Upper lobe of right lung (tissue), 1 donor: ENCODE results near the gene FOXC2. TPM values are rescaled to one million over a fixed set of nuclear protein-coding genes. Genes with fewer than 3 reads are reported as not detected.

Source experiments
- ATAC-seq: fragments of 200-7000 bp; cut with Tn5 transposase; one replicate; pipeline ENCODE4 v1.9.1; 2020; ENCODE audit warnings: mild to moderate bottlenecking, moderate library complexity
- DNase-seq: peaks from one replicate; pipeline ENCODE4 v3.0.0-alpha.2; 2020
- H3K27ac ChIP-seq: fragments of 200-600 bp; one replicate; pipeline ENCODE4 v1.8.0; 2022
- H3K27me3 ChIP-seq: fragments of 200-600 bp; one replicate; pipeline ENCODE4 v1.8.0; 2022; ENCODE audit warnings: mild to moderate bottlenecking
- H3K36me3 ChIP-seq: fragments of 200-600 bp; one replicate; pipeline ENCODE4 v1.8.0; 2022
- H3K4me1 ChIP-seq: fragments of 200-600 bp; one replicate; pipeline ENCODE4 v1.8.0; 2022
- H3K4me3 ChIP-seq: fragments of 200-600 bp; one replicate; pipeline ENCODE4 v1.8.0; 2022; ENCODE audit warnings: mild to moderate bottlenecking
- H3K9me3 ChIP-seq: fragments of 200-600 bp; one replicate; pipeline ENCODE4 v1.8.0; 2022
- CTCF ChIP-seq: fragments of 200-600 bp; IDR thresholded peaks from one replicate; pipeline ENCODE4 v1.8.0; 2022; ENCODE audit warnings: antibody characterized with exemption
- intact Hi-C: fragments of 100-400 bp; cut with DNase I; formaldehyde crosslinking; loops from one replicate; pipeline ENCODE4 v1.11.0; 2022
- total RNA-seq: library from RNA; stranded (reverse); fragmentation: NEBNext Ultra II Directional; extraction: Animal tissue kit (Norgen Biotek cat#: 25700); gene quantifications from one replicate; pipeline ENCODE4 v1.2.1, GENCODE V29; 2021
- donor health status: DM: no; HTN: yes; CAD: no; lungs with severe emphysema.

Gene FOXC2
- total RNA-seq, 1 donor from 2014 or later: 1.1 TPM

GRCh38 chr16:86559802-86560305 is 6.8 kb upstream of the FOXC2 start:
- H3K27ac ChIP-seq: no peak overlapping the region
- DNase-seq: peak; percentile 46
- peaks cover 28% of the 10 kb centered on the region for H3K27me3 ChIP-seq
- H3K36me3 ChIP-seq: no peaks in the 10 kb centered on the region
- intact Hi-C loops: loop anchor here (5.0 to 10.0 kb wide), 2 partner anchors 505 to 717 kb away; no protein-coding TSS in a partner anchor
- no peak overlapping the region for H3K4me3 ChIP-seq
- TF ChIP-seq CTCF: no peak
- ATAC-seq: no peak
- H3K4me1 ChIP-seq: peaks cover 8% of the 10 kb centered on the region
- H3K9me3 ChIP-seq: no peaks in the 10 kb centered on the region

GRCh38 chr16:86562356-86562755 is 4.3 kb upstream of the FOXC2 start:
- no peak for ATAC-seq
- H3K27me3 ChIP-seq: peaks cover 51% of the 10 kb centered on the region

GRCh38 chr16:86563469-86564345 is 2.9 kb upstream of the FOXC2 start:
- peak; percentile 89 for DNase-seq
- intact Hi-C loops: loop anchor here (5.0 to 10.0 kb wide), 2 partner anchors 501 to 714 kb away; no protein-coding TSS in a partner anchor
- Histone ChIP-seq H3K36me3 (no peaks in the 10 kb centered on the region), H3K9me3 (no peaks in the 10 kb centered on the region), H3K27ac (no peak overlapping the region), H3K4me3 (no peak overlapping the region), H3K4me1 (peaks cover 7% of the 10 kb centered on the region), H3K27me3 (peaks cover 50% of the 10 kb centered on the region)
- TF ChIP-seq CTCF: peak; percentile 100
- ATAC-seq: peak; percentile 98

More at GRCh38 chr16:86562356-86562755, 4.3 kb upstream of the FOXC2 start:
- no peak for TF ChIP-seq CTCF
- DNase-seq: no peak
- Histone ChIP-seq H3K9me3 (no peaks in the 10 kb centered on the region), H3K4me1 (peaks cover 7% of the 10 kb centered on the region), H3K4me3 (no peak overlapping the region), H3K36me3 (no peaks in the 10 kb centered on the region), H3K27ac (no peak overlapping the region)
- intact Hi-C loops: loop anchor here (5.0 to 10.0 kb wide), 2 partner anchors 502 to 715 kb away; no protein-coding TSS in a partner anchor

DNA sequence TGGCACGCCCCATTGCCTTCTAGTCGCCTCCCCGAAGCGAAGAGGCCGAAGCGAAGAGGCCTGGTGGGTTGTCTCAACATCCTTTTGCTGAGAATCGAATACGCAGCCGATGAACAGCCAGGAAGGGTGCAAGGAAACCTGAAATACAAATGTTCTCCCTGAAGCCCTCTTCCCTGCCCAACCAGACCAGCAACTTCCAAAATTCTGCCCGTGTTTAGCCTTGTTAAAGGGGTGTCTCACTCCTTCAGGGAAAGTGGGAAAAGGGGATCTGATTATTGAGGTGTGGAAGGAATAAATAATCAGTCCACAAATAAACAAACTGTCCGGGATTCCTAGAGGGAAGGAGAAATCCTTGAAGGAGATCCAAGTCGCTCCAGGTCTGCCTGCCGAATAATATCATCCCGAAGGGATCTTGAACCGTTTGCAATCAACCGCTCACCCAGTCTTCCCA is 1.4 kb upstream of the FOXC2 start:
- no peaks in the 10 kb centered on the region for H3K9me3 ChIP-seq
- no peak for TF ChIP-seq CTCF
- no peak overlapping the region for H3K27ac ChIP-seq
- H3K36me3 ChIP-seq: no peaks in the 10 kb centered on the region
- ATAC-seq (no peak), DNase-seq (no peak)
- intact Hi-C loops: loop anchor here (10.0 kb wide), 1 partner anchor 500 kb away; no protein-coding TSS in a partner anchor
- no peak overlapping the region for H3K4me3 ChIP-seq
- peaks cover 7% of the 10 kb centered on the region for H3K4me1 ChIP-seq
- peaks cover 61% of the 10 kb centered on the region for H3K27me3 ChIP-seq

DNA sequence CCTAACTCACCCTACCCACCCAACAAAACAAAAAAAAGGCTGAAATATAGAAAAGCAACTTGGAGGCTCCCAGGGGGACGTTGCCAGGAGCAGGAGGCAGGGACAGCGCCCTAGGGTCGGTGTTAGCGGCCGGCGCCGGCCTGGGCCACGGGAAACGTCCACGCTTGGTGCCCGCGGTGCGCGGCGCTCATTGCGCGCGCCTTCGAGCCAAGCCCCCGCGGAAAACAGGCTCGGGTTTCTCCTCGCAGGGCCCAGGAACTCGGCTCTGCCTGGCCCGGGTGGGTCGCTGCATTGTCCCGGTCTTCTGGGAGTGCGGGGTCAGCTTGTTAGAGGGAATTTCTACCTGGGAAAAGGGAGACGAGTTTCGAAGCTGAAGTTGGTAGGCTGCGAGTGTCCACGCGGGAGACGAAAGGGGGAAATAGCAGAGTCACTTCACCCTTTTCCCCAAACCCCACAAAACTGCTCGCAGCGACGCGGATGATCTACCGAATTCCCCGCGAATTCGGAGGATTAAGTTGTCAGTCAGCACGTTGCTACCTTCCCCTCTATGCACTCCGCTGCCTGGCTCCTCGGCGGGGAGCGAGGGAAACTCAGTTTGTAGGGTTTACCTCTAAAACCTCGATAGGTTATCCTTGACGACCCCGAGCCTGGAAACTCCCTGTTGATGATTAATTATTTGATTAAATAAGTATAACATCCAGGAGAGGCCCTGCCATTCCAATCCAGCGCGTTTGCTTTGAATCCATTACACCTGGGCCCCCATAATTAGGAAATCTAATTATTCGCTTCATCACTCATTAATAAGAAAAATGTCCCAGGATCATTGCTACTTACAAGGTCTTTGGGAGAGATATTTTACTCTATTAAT is 751 bp upstream of the FOXC2 start:
- intact Hi-C loops: loop anchor here (10.0 kb wide), 1 partner anchor 499 kb away; no protein-coding TSS in a partner anchor
- no peak for DNase-seq
- Histone ChIP-seq H3K4me1 (peaks cover 7% of the 10 kb centered on the region), H3K4me3 (peak overlapping the region; percentile 26), H3K27me3 (peaks cover 68% of the 10 kb centered on the region), H3K36me3 (no peaks in the 10 kb centered on the region), H3K9me3 (no peaks in the 10 kb centered on the region), H3K27ac (no peak overlapping the region)
- no peak for ATAC-seq
- no peak for TF ChIP-seq CTCF
